ENCODE results near the gene MED14.

Gene MED14

GRCh38 chrX:40729598-40730584 lies 5.5 kb downstream of the MED14 start:
- DNase-seq (ENCODE audit: low spot score), result no peak

GRCh38 chrX:40727581-40728252 lies 7.6 kb downstream of the MED14 start:
- no peak for DNase-seq (ENCODE audit: low spot score)

- DNase-seq (ENCODE audit: low spot score), result no peak
Measured at GRCh38 chrX:40727093-40727492, 8.2 kb downstream of the MED14 start.

GRCh38 chrX:40722930-40723329 lies 12.4 kb downstream of the MED14 start:
- DNase-seq (ENCODE audit: low spot score), result no peak

GRCh38 chrX:40721489-40722106 lies 13.7 kb downstream of the MED14 start:
- no peak for DNase-seq (ENCODE audit: low spot score)

- no peak for DNase-seq (ENCODE audit: low spot score)
Measured at GRCh38 chrX:40720792-40721191, 14.6 kb downstream of the MED14 start.

- no peak for DNase-seq (ENCODE audit: low spot score)
Measured at GRCh38 chrX:40720339-40720738, 15.0 kb downstream of the MED14 start.

- no peak for DNase-seq (ENCODE audit: low spot score)
Measured at GRCh38 chrX:40719731-40720130, 15.6 kb downstream of the MED14 start.

- no peak for DNase-seq (ENCODE audit: low spot score)
Measured at GRCh38 chrX:40719218-40719617, 16.1 kb downstream of the MED14 start.

- DNase-seq (ENCODE audit: low spot score), result no peak
Measured at GRCh38 chrX:40709395-40709794, 25.9 kb downstream of the MED14 start.

GRCh38 chrX:40705658-40706312 lies 29.6 kb downstream of the MED14 start:
- DNase-seq (ENCODE audit: low spot score), result no peak

- no peak for DNase-seq (ENCODE audit: low spot score)
Measured at GRCh38 chrX:40700640-40701342, 34.6 kb downstream of the MED14 start.

GRCh38 chrX:40698851-40699250 lies 36.5 kb downstream of the MED14 start:
- DNase-seq (ENCODE audit: low spot score), result no peak

GRCh38 chrX:40694802-40695201 lies 40.5 kb downstream of the MED14 start:
- no peak for DNase-seq (ENCODE audit: low spot score)

- no peak for DNase-seq (ENCODE audit: low spot score)
Measured at GRCh38 chrX:40688929-40689328, 46.4 kb downstream of the MED14 start.

- no peak for DNase-seq (ENCODE audit: low spot score)
Measured at GRCh38 chrX:40687169-40687568, 48.2 kb downstream of the MED14 start.

- DNase-seq (ENCODE audit: low spot score), result no peak
Measured at GRCh38 chrX:40685362-40685918, 49.9 kb downstream of the MED14 start.

GRCh38 chrX:40684092-40684491 lies 51.2 kb downstream of the MED14 start:
- DNase-seq (ENCODE audit: low spot score), result no peak

- no peak for DNase-seq (ENCODE audit: low spot score)
Measured at GRCh38 chrX:40683245-40683644, 52.1 kb downstream of the MED14 start.

GRCh38 chrX:40671126-40671525 lies 64.2 kb downstream of the MED14 start:
- no peak for DNase-seq (ENCODE audit: low spot score)

- DNase-seq (ENCODE audit: low spot score), result no peak
Measured at GRCh38 chrX:40663880-40664630, 71.3 kb downstream of the MED14 start.

Data from HuH-7.5 (cell line).